Panc1 (cell line): Measurements from ENCODE around the gene EYS. TPM values are rescaled to one million over a fixed set of nuclear protein-coding genes. Genes with fewer than 3 reads are reported as not detected.

Experiments
- ATAC-seq: fragments of 200-7000 bp; cut with Tn5 transposase; 2 replicates; pipeline ENCODE4 v1.9.1; 2020; ENCODE audit warnings: mild to moderate bottlenecking, moderate library complexity
- BruUV-seq: library from RNA; stranded (reverse); fragments of 400-500 nt; replicated peaks from 2 replicates; lab custom pipeline; 2021; lab: Mats Ljungman, UMichigan
- CTCF ChIA-PET: fragments of 300-600 bp; sonication (Branson Sonifier 250); formaldehyde crosslinking; loops from one replicate; lab custom pipeline; 2022; ENCODE audit warnings: antibody characterized with exemption; lab: Charles Lee
- POLR2A ChIA-PET: fragments of 300-600 bp; sonication (Branson Sonifier 250); formaldehyde crosslinking; loops from one replicate; lab custom pipeline; 2022; ENCODE audit warnings: antibody characterized with exemption; lab: Charles Lee
- DNase-seq: peaks from one replicate; pipeline ENCODE4 v3.0.0-alpha.2; 2010; ENCODE audit warnings: low read depth, low spot score
- H3K27ac ChIP-seq: 2 replicates; pipeline ENCODE4 v1.5.1; 2011; ENCODE audit warnings: mild to moderate bottlenecking, low read length, inconsistent platforms
- H3K27me3 ChIP-seq: fragments of 200-500 bp; sonication (Bioruptor generic); 2 replicates; pipeline ENCODE4 v1.6.0; 2014; ENCODE audit warnings: low read length, inconsistent platforms; ENCODE audit not compliant: control insufficient read depth, insufficient read depth
- H3K36me3 ChIP-seq: fragments of 200-500 bp; sonication (Bioruptor generic); 2 replicates; pipeline ENCODE4 v1.5.1; 2014; ENCODE audit warnings: inconsistent platforms, mild to moderate bottlenecking, low read length, moderate library complexity; ENCODE audit not compliant: control insufficient read depth, insufficient read depth
- H3K4me1 ChIP-seq: 2 replicates; pipeline ENCODE4 v1.5.1; 2011; ENCODE audit warnings: inconsistent platforms, mild to moderate bottlenecking, low read length, moderate library complexity; ENCODE audit not compliant: control insufficient read depth, insufficient read depth
- H3K4me3 ChIP-seq, 2 experiments: 2 replicates each; pipeline ENCODE4 v1.5.1; 2011 to 2012; ENCODE audit warnings: low read depth in 2 of 2, low read length in 2 of 2, mild to moderate bottlenecking in 2 of 2, inconsistent platforms in 1 of 2, moderate library complexity in 1 of 2
- H3K9me3 ChIP-seq: fragments of 200-500 bp; sonication (Bioruptor generic); 2 replicates; pipeline ENCODE4 v1.5.1; 2014; ENCODE audit warnings: low read depth, mild to moderate bottlenecking, inconsistent platforms, low read length, moderate library complexity; ENCODE audit not compliant: control insufficient read depth, insufficient read depth
- CTCF ChIP-seq: fragments of 450-650 bp; IDR thresholded peaks from 2 replicates; pipeline ENCODE4 v1.5.1; 2017; ENCODE audit warnings: mild to moderate bottlenecking
- POLR2AphosphoS5 ChIP-seq: IDR thresholded peaks from 2 replicates; pipeline ENCODE4 v1.6.1; 2012; ENCODE audit warnings: mild to moderate bottlenecking, low read depth, low read length, moderate library complexity
- SIN3A ChIP-seq: IDR thresholded peaks from 2 replicates; pipeline ENCODE4 v1.6.1; 2012; ENCODE audit warnings: low read depth, mild to moderate bottlenecking, low read length, moderate library complexity, borderline replicate concordance; ENCODE audit not compliant: insufficient read depth
- TCF7L2 ChIP-seq: IDR thresholded peaks from 2 replicates; pipeline ENCODE4 v1.6.1; 2011; ENCODE audit warnings: mild to moderate bottlenecking, low read depth, low read length, inconsistent platforms
- in situ Hi-C: cut with HindIII; loops from 2 replicates; pipeline ENCODE4 v1.10.0; 2016; ENCODE audit warnings: low sequenced_read_pairs, low pct_unique_long_range_greater_than_20kb
- intact Hi-C: fragments of 100-400 bp; cut with micrococcal nuclease; formaldehyde crosslinking; loops from one replicate; pipeline ENCODE4 v1.10.0; 2022; ENCODE audit not compliant: unreplicated experiment
- total RNA-seq: library from RNA; stranded (reverse); gene quantifications from one replicate; pipeline ENCODE4 v1.2.1, GENCODE V29; 2021; ENCODE audit not compliant: unreplicated experiment
- TF ChIP-seq, protein P1 (sequence below), 2 experiments: IDR thresholded peaks; 2 replicates each; pipeline ENCODE4 v1.6.1; 2011 to 2012; ENCODE audit warnings: low read depth in 2 of 2, control low read depth in 1 of 2, low read length in 1 of 2, mild to moderate bottlenecking in 1 of 2, moderate library complexity in 1 of 2; ENCODE audit not compliant: insufficient read depth in 1 of 2

Gene EYS
- total RNA-seq, 1 experiment from 2014 or later = not detected

GRCh38 chr6:65221153-65221552, 485.9 kb downstream of the EYS start:
- Histone ChIP-seq H3K4me3 (no peak overlapping the region), H3K27ac (no peak overlapping the region), H3K36me3 (no peaks in the 10 kb centered on the region), H3K4me1 (no peaks in the 10 kb centered on the region), H3K27me3 (no peaks in the 10 kb centered on the region), H3K9me3 (0 out of 2 replicates have a peak, but pooled peaks cover 3% of the 10 kb centered on the region)
- in situ Hi-C loops (no loop called here), intact Hi-C loops (no loop called here)
- BruUV-seq = no TSS peak
- CTCF ChIA-PET = no interaction called here
- no peak for ATAC-seq
- POLR2A ChIA-PET = no interaction called here
- no peak for DNase-seq
- TF ChIP-seq TCF7L2 (no peak), CTCF (no peak), POLR2AphosphoS5 (no peak), SIN3A (no peak)
- TF ChIP-seq, protein P1, sequence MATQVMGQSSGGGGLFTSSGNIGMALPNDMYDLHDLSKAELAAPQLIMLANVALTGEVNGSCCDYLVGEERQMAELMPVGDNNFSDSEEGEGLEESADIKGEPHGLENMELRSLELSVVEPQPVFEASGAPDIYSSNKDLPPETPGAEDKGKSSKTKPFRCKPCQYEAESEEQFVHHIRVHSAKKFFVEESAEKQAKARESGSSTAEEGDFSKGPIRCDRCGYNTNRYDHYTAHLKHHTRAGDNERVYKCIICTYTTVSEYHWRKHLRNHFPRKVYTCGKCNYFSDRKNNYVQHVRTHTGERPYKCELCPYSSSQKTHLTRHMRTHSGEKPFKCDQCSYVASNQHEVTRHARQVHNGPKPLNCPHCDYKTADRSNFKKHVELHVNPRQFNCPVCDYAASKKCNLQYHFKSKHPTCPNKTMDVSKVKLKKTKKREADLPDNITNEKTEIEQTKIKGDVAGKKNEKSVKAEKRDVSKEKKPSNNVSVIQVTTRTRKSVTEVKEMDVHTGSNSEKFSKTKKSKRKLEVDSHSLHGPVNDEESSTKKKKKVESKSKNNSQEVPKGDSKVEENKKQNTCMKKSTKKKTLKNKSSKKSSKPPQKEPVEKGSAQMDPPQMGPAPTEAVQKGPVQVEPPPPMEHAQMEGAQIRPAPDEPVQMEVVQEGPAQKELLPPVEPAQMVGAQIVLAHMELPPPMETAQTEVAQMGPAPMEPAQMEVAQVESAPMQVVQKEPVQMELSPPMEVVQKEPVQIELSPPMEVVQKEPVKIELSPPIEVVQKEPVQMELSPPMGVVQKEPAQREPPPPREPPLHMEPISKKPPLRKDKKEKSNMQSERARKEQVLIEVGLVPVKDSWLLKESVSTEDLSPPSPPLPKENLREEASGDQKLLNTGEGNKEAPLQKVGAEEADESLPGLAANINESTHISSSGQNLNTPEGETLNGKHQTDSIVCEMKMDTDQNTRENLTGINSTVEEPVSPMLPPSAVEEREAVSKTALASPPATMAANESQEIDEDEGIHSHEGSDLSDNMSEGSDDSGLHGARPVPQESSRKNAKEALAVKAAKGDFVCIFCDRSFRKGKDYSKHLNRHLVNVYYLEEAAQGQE (IDR thresholded peaks at IDR 0.05; ENCODE audit: insufficient read depth in 1 of 2, low read depth in 2 of 2, low read length in 1 of 2) = no peak

- Histone ChIP-seq H3K4me1 (no peaks in the 10 kb centered on the region), H3K4me3 (no peak overlapping the region), H3K9me3 (no peaks in the 10 kb centered on the region), H3K27ac (no peak overlapping the region), H3K27me3 (no peaks in the 10 kb centered on the region), H3K36me3 (no peaks in the 10 kb centered on the region)
- ATAC-seq = no peak
- intact Hi-C loops = no loop called here
- CTCF ChIA-PET = no interaction called here
- POLR2A ChIA-PET = interaction anchor here (0.5 kb wide), 1 partner anchor 696 kb away, joined by 4 read pairs; no protein-coding TSS in a partner anchor
- no peak for TF ChIP-seq POLR2AphosphoS5
- TF ChIP-seq CTCF = no peak
- no peak for TF ChIP-seq SIN3A
- no peak for TF ChIP-seq TCF7L2
- TF ChIP-seq, protein P1 (IDR thresholded peaks at IDR 0.05; ENCODE audit: insufficient read depth in 1 of 2, low read depth in 2 of 2, low read length in 1 of 2) = no peak
- DNase-seq = no peak
- in situ Hi-C loops = no loop called here
- BruUV-seq = no TSS peak
These were observed 504.3 kb downstream of the EYS start for GRCh38 chr6:65202738-65203137.
